Ovary (tissue), 9 donors: Measurements from ENCODE around the gene ACAD8. TPM values are rescaled to one million over a fixed set of nuclear protein-coding genes. Genes with fewer than 3 reads are reported as not detected.

Experiments
- DNase-seq, 5 donors: peaks; one replicate each; pipeline ENCODE4 v3.0.0-alpha.2; 2019 to 2020
- H3K27ac ChIP-seq, 2 donors: fragments of 200-600 bp; one replicate each; pipeline versions ENCODE4 v1.5.1 to v1.8.0; 2019 to 2022
- H3K27me3 ChIP-seq: fragments of 200-600 bp; one replicate; pipeline ENCODE4 v1.8.0; 2022
- H3K36me3 ChIP-seq: fragments of 200-600 bp; sonication (generic); one replicate; pipeline ENCODE4 v1.5.1; 2019
- H3K4me1 ChIP-seq: one replicate; pipeline ENCODE4 v1.8.1; 2013; ENCODE audit warnings: mild to moderate bottlenecking, moderate library complexity; ENCODE audit not compliant: insufficient read depth
- H3K4me3 ChIP-seq: fragments of 200-600 bp; sonication (generic); one replicate; pipeline ENCODE4 v1.5.1; 2017
- H3K9me3 ChIP-seq, 2 donors: fragments of 200-600 bp in 1 of 2; sonication (generic) in 1 of 2; one replicate each; pipeline versions ENCODE4 v1.5.1 to v1.8.1; 2013 to 2019; ENCODE audit warnings: mild to moderate bottlenecking in 1 of 2, moderate library complexity in 1 of 2
- EP300 ChIP-seq: sonication (generic); formaldehyde crosslinking; IDR thresholded peaks from one replicate; pipeline ENCODE4 v1.6.1; 2017; ENCODE audit warnings: antibody characterized with exemption
- POLR2A ChIP-seq: fragments of 450-650 bp; IDR thresholded peaks from one replicate; pipeline ENCODE4 v1.6.1; 2017; ENCODE audit warnings: antibody characterized with exemption, mild to moderate bottlenecking, moderate library complexity
- WGBS, 3 donors: extraction: QIAGEN DNeasy Blood & Tissue Kit in 1 of 3; methylation state at CpG; one replicate each; pipeline versions ENCODE4 v1.1.5 to v1.1.7; 2013 to 2017; 5-methylcytosine and 5-hydroxymethylcytosine counted together
- intact Hi-C, 4 donors: fragments of 100-400 bp; cut with DNase I; formaldehyde crosslinking; loops; one replicate each; pipeline versions ENCODE4 v1.11.0 to v1.15.1; 2022 to 2023
- polyA plus RNA-seq, 2 donors: library from polyadenylated mRNA; stranded (reverse); fragments of 200-250 nt in 1 of 2; fragments of 350-450 nt in 1 of 2; fragmentation: Illumina TruSeq in 1 of 2; extraction: RNeasy Lipid Tissue Mini Kit (QIAGEN cat#74804) in 1 of 2; gene quantifications; one replicate each; pipeline ENCODE4 v1.2.3, GENCODE V29; 2013 to 2014
- total RNA-seq, 7 donors: library from RNA; depleted of rRNA in 2 of 7; stranded (reverse); fragments of >200 nt in 2 of 7; fragmentation: NEBNext Ultra II Directional in 3 of 7; extraction: Animal tissue kit (Norgen Biotek cat#: 25700) in 3 of 7; gene quantifications; one replicate each; pipeline versions ENCODE4 v1.1.0 to v1.2.4, GENCODE V29; 2016 to 2023
- TF ChIP-seq, protein P1 (sequence below), 3 donors: fragments of 450-650 bp in 2 of 3; fragments of 200-600 bp in 1 of 3; IDR thresholded peaks; one replicate each; pipeline versions ENCODE4 v1.5.1 to v1.8.0; 2016 to 2022; ENCODE audit warnings: antibody characterized with exemption in 3 of 3, mild to moderate bottlenecking in 1 of 3
- donor health status: DM: no; HTN: no; CAD: no; lungs with moderate emphysema.
- donor health status: DM: no; HTN: no; CAD: no.
- donor health status: Bipolar disorder and iron deficiency.
- donor health status: DM: yes; HTN: yes; CAD: no.
- donor health status: DM: no; HTN: no; CAD: no.
- donor health status: DM: yes; HTN: yes; CAD: no.

ACAD8 gene
- total and polyA plus RNA-seq, 9 donors = 14.4 to 27.5 (median 20.4) TPM

- H3K36me3 ChIP-seq = no peaks in the 10 kb centered on the region
- no peaks in the 10 kb centered on the region for H3K9me3 ChIP-seq
- no peak overlapping the region for H3K4me3 ChIP-seq
- no peaks in the 10 kb centered on the region for H3K27me3 ChIP-seq
- H3K27ac ChIP-seq = no peak overlapping the region
- WGBS, 3 donors = 26 to 41% (median 32%) methylated on average over 4 of the region's 4 CpGs
- no peak for DNase-seq
- TF ChIP-seq, protein P1, sequence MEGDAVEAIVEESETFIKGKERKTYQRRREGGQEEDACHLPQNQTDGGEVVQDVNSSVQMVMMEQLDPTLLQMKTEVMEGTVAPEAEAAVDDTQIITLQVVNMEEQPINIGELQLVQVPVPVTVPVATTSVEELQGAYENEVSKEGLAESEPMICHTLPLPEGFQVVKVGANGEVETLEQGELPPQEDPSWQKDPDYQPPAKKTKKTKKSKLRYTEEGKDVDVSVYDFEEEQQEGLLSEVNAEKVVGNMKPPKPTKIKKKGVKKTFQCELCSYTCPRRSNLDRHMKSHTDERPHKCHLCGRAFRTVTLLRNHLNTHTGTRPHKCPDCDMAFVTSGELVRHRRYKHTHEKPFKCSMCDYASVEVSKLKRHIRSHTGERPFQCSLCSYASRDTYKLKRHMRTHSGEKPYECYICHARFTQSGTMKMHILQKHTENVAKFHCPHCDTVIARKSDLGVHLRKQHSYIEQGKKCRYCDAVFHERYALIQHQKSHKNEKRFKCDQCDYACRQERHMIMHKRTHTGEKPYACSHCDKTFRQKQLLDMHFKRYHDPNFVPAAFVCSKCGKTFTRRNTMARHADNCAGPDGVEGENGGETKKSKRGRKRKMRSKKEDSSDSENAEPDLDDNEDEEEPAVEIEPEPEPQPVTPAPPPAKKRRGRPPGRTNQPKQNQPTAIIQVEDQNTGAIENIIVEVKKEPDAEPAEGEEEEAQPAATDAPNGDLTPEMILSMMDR (IDR thresholded peaks at IDR 0.05) = no peak
- TF ChIP-seq EP300 (no peak), POLR2A (no peak)
- intact Hi-C loops = no loop called here
- H3K4me1 ChIP-seq = peaks cover 18% of the 10 kb centered on the region
Observed at GRCh38 chr11:134230339-134230738, 23.0 kb upstream of the ACAD8 start.

DNA sequence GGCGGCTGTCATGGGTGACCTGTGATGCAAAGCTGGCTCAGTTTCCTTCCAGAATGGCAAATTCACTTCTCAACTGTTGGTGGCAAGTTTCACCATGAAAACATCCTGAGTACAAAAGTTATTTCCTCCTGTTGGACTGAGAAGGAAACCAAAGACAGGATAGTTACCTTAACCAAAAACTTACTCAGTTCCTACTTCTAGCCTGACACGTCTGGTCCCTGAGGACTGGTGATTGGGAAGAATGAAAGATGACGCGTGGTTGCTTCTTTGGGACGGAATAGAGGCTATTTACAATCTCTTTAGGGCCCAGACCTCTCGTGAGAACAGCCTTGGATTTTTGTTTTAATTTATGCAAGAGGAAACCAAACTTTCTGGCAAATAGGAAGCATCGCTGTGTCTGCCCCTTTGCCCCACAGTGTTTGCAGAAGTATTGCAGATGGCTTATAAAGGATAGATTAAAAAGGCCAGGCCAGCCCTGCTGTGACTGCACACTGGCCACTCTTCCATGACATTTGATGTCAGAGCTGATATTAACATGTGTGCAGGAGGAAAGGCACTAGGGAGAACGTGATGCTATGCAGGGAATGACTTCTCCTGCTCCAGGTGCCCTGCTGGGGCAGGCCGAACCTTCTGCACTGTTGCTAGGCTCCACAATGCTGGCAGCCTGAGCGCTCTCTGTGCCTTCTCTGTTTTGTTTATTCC lies 21.3 kb upstream of the ACAD8 start:
- intact Hi-C loops = no loop called here
- H3K27ac ChIP-seq = no peak overlapping the region
- WGBS, 3 donors = 27 to 43% (median 32%) methylated on average over 10 of the region's 10 CpGs
- H3K4me3 ChIP-seq = no peak overlapping the region
- H3K9me3 ChIP-seq = no peaks in the 10 kb centered on the region
- no peaks in the 10 kb centered on the region for H3K36me3 ChIP-seq
- H3K27me3 ChIP-seq = no peaks in the 10 kb centered on the region
- TF ChIP-seq EP300 (no peak), POLR2A (no peak)
- TF ChIP-seq, protein P1 (IDR thresholded peaks at IDR 0.05) = no peak
- no peak for DNase-seq
- peaks cover 17% of the 10 kb centered on the region for H3K4me1 ChIP-seq

DNA sequence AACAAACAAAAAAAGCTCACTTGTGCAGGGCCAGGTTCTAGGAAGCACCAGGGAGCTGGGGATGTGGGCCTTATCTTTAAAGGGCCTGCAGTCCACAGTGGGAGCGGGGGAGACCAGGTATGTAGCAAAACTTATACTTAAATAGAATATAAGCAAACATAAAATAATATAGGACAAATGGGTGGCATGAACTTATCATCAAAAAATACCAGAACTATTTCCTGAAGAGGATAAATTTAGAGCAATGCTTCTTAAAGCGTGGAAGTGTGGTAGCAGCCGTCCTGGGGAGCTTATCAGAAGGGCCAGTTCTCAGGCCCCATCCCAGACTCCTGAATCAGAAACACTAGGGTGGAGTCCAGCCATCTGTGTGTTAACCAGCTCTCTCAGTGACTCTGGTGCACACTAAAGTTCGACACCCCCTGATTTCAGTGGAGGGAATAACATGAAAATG lies 19.6 kb upstream of the ACAD8 start:
- Histone ChIP-seq H3K27me3 (no peaks in the 10 kb centered on the region), H3K36me3 (no peaks in the 10 kb centered on the region), H3K27ac (no peak overlapping the region), H3K9me3 (no peaks in the 10 kb centered on the region), H3K4me3 (no peak overlapping the region), H3K4me1 (peaks cover 13% of the 10 kb centered on the region)
- intact Hi-C loops = no loop called here
- TF ChIP-seq EP300 = no peak
- TF ChIP-seq POLR2A = no peak
- TF ChIP-seq, protein P1 (IDR thresholded peaks at IDR 0.05) = no peak
- DNase-seq = no peak
- 63 to 74% (median 66%) methylated on average over 4 of the region's 4 CpGs for WGBS, 3 donors

GRCh38 chr11:134235399-134235798 lies 18.0 kb upstream of the ACAD8 start:
- H3K27ac ChIP-seq = no peak overlapping the region
- H3K27me3 ChIP-seq = no peaks in the 10 kb centered on the region
- TF ChIP-seq, protein P1 (IDR thresholded peaks at IDR 0.05) = no peak
- no peak for TF ChIP-seq EP300
- H3K9me3 ChIP-seq = no peaks in the 10 kb centered on the region
- H3K4me3 ChIP-seq = no peak overlapping the region
- intact Hi-C loops = no loop called here
- DNase-seq = no peak
- no peaks in the 10 kb centered on the region for H3K36me3 ChIP-seq
- peaks cover 12% of the 10 kb centered on the region for H3K4me1 ChIP-seq
- 23 to 40% (median 35%) methylated on average over 3 of the region's 3 CpGs for WGBS, 3 donors
